Upper lobe of right lung (tissue), 1 donor: Measurements from ENCODE around the gene CCDC178. TPM values are rescaled to one million over a fixed set of nuclear protein-coding genes. Genes with fewer than 3 reads are reported as not detected.
"Not testable (repeated sequence)": the region's sequence is repeated elsewhere in the genome, so short reads cannot be mapped to it uniquely, and the experiment has no call there.

ENCODE experiments used
- ATAC-seq: fragments of 200-7000 bp; cut with Tn5 transposase; one replicate; pipeline ENCODE4 v1.9.1; 2020; ENCODE audit warnings: mild to moderate bottlenecking, moderate library complexity
- DNase-seq: peaks from one replicate; pipeline ENCODE4 v3.0.0-alpha.2; 2020
- H3K27ac ChIP-seq: fragments of 200-600 bp; one replicate; pipeline ENCODE4 v1.8.0; 2022
- H3K27me3 ChIP-seq: fragments of 200-600 bp; one replicate; pipeline ENCODE4 v1.8.0; 2022; ENCODE audit warnings: mild to moderate bottlenecking
- H3K36me3 ChIP-seq: fragments of 200-600 bp; one replicate; pipeline ENCODE4 v1.8.0; 2022
- H3K4me1 ChIP-seq: fragments of 200-600 bp; one replicate; pipeline ENCODE4 v1.8.0; 2022
- H3K4me3 ChIP-seq: fragments of 200-600 bp; one replicate; pipeline ENCODE4 v1.8.0; 2022; ENCODE audit warnings: mild to moderate bottlenecking
- H3K9me3 ChIP-seq: fragments of 200-600 bp; one replicate; pipeline ENCODE4 v1.8.0; 2022
- intact Hi-C: fragments of 100-400 bp; cut with DNase I; formaldehyde crosslinking; loops from one replicate; pipeline ENCODE4 v1.11.0; 2022
- total RNA-seq: library from RNA; stranded (reverse); fragmentation: NEBNext Ultra II Directional; extraction: Animal tissue kit (Norgen Biotek cat#: 25700); gene quantifications from one replicate; pipeline ENCODE4 v1.2.1, GENCODE V29; 2021
- TF ChIP-seq, protein P1 (sequence below): fragments of 200-600 bp; IDR thresholded peaks from one replicate; pipeline ENCODE4 v1.8.0; 2022; ENCODE audit warnings: antibody characterized with exemption
- donor health status: DM: no; HTN: yes; CAD: no; lungs with severe emphysema.

Gene CCDC178
- total RNA-seq, 1 donor from 2014 or later = 2.5 TPM

GRCh38 chr18:33159151-33159550 is 281.4 kb downstream of the CCDC178 start:
- no peak for DNase-seq
- TF ChIP-seq, protein P1, sequence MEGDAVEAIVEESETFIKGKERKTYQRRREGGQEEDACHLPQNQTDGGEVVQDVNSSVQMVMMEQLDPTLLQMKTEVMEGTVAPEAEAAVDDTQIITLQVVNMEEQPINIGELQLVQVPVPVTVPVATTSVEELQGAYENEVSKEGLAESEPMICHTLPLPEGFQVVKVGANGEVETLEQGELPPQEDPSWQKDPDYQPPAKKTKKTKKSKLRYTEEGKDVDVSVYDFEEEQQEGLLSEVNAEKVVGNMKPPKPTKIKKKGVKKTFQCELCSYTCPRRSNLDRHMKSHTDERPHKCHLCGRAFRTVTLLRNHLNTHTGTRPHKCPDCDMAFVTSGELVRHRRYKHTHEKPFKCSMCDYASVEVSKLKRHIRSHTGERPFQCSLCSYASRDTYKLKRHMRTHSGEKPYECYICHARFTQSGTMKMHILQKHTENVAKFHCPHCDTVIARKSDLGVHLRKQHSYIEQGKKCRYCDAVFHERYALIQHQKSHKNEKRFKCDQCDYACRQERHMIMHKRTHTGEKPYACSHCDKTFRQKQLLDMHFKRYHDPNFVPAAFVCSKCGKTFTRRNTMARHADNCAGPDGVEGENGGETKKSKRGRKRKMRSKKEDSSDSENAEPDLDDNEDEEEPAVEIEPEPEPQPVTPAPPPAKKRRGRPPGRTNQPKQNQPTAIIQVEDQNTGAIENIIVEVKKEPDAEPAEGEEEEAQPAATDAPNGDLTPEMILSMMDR = no peak
- Histone ChIP-seq H3K4me1 (no peaks in the 10 kb centered on the region), H3K27ac (no peak overlapping the region), H3K27me3 (no peaks in the 10 kb centered on the region), H3K4me3 (no peak overlapping the region), H3K9me3 (no peaks in the 10 kb centered on the region), H3K36me3 (no peaks in the 10 kb centered on the region)
- intact Hi-C loops = no loop called here
- no peak for ATAC-seq

- Histone ChIP-seq H3K4me1 (no peaks in the 10 kb centered on the region), H3K27ac (no peak overlapping the region), H3K4me3 (no peak overlapping the region), H3K9me3 (no peaks in the 10 kb centered on the region), H3K36me3 (no peaks in the 10 kb centered on the region), H3K27me3 (no peaks in the 10 kb centered on the region)
- ATAC-seq (no peak), DNase-seq (no peak)
- intact Hi-C loops = no loop called here
- TF ChIP-seq, protein P1 = no peak
Measured at GRCh38 chr18:33157893-33158292, 282.6 kb downstream of the CCDC178 start.

DNA sequence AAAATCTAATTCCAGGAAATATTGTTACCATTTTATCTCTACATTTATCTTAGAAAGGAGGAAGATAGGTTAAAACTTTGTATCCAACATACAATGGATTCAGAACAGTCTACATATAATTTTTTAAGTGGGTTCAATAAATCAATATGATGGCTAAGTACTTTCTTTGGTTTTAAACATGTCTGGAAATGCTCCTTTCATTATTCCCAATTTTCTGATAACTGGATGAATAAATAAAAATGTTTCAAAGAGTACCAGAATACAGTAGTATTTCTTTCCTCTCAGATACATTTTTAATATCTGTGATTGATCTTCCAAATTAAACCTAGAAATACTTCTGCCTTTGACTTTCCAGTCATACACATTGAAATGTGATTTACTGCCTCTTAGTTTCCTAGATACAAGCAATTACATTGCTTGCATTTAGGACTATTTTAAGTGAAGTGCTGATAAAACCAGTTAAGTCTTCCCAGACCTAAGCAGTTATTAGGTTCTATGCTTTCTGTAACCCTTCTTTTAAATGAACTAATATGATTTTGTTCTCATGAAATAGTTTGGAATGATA is 283.5 kb downstream of the CCDC178 start:
- intact Hi-C loops = no loop called here
- Histone ChIP-seq H3K27ac (no peak overlapping the region), H3K9me3 (no peaks in the 10 kb centered on the region), H3K27me3 (no peaks in the 10 kb centered on the region), H3K4me3 (no peak overlapping the region), H3K36me3 (no peaks in the 10 kb centered on the region), H3K4me1 (no peaks in the 10 kb centered on the region)
- ATAC-seq (no peak), DNase-seq (no peak)
- TF ChIP-seq, protein P1 = no peak

GRCh38 chr18:33154049-33154448 is 286.5 kb downstream of the CCDC178 start:
- Histone ChIP-seq H3K9me3 (no peaks in the 10 kb centered on the region), H3K36me3 (no peaks in the 10 kb centered on the region), H3K27ac (no peak overlapping the region), H3K4me1 (no peaks in the 10 kb centered on the region), H3K27me3 (no peaks in the 10 kb centered on the region), H3K4me3 (no peak overlapping the region)
- intact Hi-C loops = no loop called here
- TF ChIP-seq, protein P1 = no peak
- ATAC-seq (no peak), DNase-seq (no peak)

DNA sequence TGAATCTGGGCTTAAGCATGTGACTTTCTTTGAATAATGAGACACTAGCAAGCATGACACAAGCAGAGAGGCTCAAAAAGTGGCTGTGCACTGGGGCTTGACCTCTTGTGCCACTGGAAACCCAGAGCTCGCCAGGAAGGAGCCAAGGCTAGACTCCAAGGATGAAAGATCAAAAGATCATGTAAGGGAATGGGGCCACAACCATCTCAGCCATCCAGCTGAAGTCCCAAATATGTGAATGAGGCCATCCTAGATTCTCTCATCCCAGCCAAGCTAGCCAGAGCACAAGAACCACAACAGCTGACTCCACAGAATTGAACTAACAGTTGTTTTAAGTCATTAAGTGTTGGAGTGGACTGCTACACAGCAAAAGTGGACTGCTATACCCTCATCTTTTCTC is 288.1 kb downstream of the CCDC178 start:
- H3K9me3 ChIP-seq = no peaks in the 10 kb centered on the region
- H3K27ac ChIP-seq = no peak overlapping the region
- no peaks in the 10 kb centered on the region for H3K4me1 ChIP-seq
- H3K36me3 ChIP-seq = no peaks in the 10 kb centered on the region
- intact Hi-C loops = no loop called here
- DNase-seq = no peak
- TF ChIP-seq, protein P1 = no peak
- ATAC-seq = no peak
- H3K4me3 ChIP-seq = no peak overlapping the region
- no peaks in the 10 kb centered on the region for H3K27me3 ChIP-seq

- H3K4me3 ChIP-seq, ATAC-seq, DNase-seq, H3K27me3 ChIP-seq, H3K27ac ChIP-seq, H3K4me1 ChIP-seq, H3K9me3 ChIP-seq, intact Hi-C loops, H3K36me3 ChIP-seq: not testable (repeated sequence)
Measured at GRCh38 chr18:33147811-33148210, 292.7 kb downstream of the CCDC178 start.
